Measurements from ENCODE around the gene MBD6. TPM values are rescaled to one million over a fixed set of nuclear protein-coding genes. Genes with fewer than 3 reads are reported as not detected.

The MBD6 gene
- total RNA-seq, 4 donors from 2014 or later = 5.5 to 20.3 (median 12.9) TPM

GRCh38 chr12:57536597-57536942 lies 13.9 kb downstream of the MBD6 start:
- H3K4me3 ChIP-seq = no peak overlapping the region
- intact Hi-C loops (cut with DNase I; ENCODE audit: low total_unique reads) = no loop called here
- no peak overlapping the region for H3K27ac ChIP-seq
- TF ChIP-seq POLR2A (IDR thresholded peaks at IDR 0.05) (no peak), CTCF (IDR thresholded peaks at IDR 0.05 in 4 of 5, conservative IDR thresholded peaks at IDR 0.05 in 1 of 5) (no peak)
- H3K9me3 ChIP-seq = no peaks in the 10 kb centered on the region
- H3K4me1 ChIP-seq = no peaks in the 10 kb centered on the region
- no peak for DNase-seq
- H3K36me3 ChIP-seq = peaks cover 2 to 75% of the 10 kb centered on the region in 2 donors
- H3K27me3 ChIP-seq = no peaks in the 10 kb centered on the region
- in situ Hi-C loops (cut with MboI; ENCODE audit: low sequenced_read_pairs in 4 of 4) = no loop called here
- ATAC-seq = no peak

- intact Hi-C loops (cut with DNase I; ENCODE audit: low total_unique reads) = no loop called here
- no peak overlapping the region for H3K27ac ChIP-seq
- ATAC-seq = no peak
- no peak overlapping the region for H3K4me3 ChIP-seq
- no peak for DNase-seq
- H3K4me1 ChIP-seq = no peaks in the 10 kb centered on the region
- TF ChIP-seq CTCF (IDR thresholded peaks at IDR 0.05 in 4 of 5, conservative IDR thresholded peaks at IDR 0.05 in 1 of 5) (no peak), POLR2A (IDR thresholded peaks at IDR 0.05) (no peak)
- in situ Hi-C loops (cut with MboI; ENCODE audit: low sequenced_read_pairs in 4 of 4) = no loop called here
- no peaks in the 10 kb centered on the region for H3K27me3 ChIP-seq
- H3K36me3 ChIP-seq = peaks cover 0 to 62% of the 10 kb centered on the region in 2 donors
- no peaks in the 10 kb centered on the region for H3K9me3 ChIP-seq
Measured at GRCh38 chr12:57539134-57539768, 16.6 kb downstream of the MBD6 start.

- intact Hi-C loops (cut with DNase I; ENCODE audit: low total_unique reads) (no loop called here), in situ Hi-C loops (cut with MboI; ENCODE audit: low sequenced_read_pairs in 4 of 4) (no loop called here)
- no peaks in the 10 kb centered on the region for H3K9me3 ChIP-seq
- ATAC-seq = no peak
- H3K4me3 ChIP-seq = no peak overlapping the region
- no peak for TF ChIP-seq CTCF (IDR thresholded peaks at IDR 0.05 in 4 of 5, conservative IDR thresholded peaks at IDR 0.05 in 1 of 5)
- no peak for TF ChIP-seq POLR2A (IDR thresholded peaks at IDR 0.05)
- no peaks in the 10 kb centered on the region for H3K27me3 ChIP-seq
- no peak for DNase-seq
- peaks cover 11 to 12% of the 10 kb centered on the region in 2 donors for H3K4me1 ChIP-seq
- H3K36me3 ChIP-seq = peaks cover 0 to 47% of the 10 kb centered on the region in 2 donors
- no peak overlapping the region for H3K27ac ChIP-seq
Measured at GRCh38 chr12:57541001-57541400, 18.4 kb downstream of the MBD6 start.

- Histone ChIP-seq H3K4me1 (peaks cover 15 to 16% of the 10 kb centered on the region in 2 donors), H3K36me3 (peaks cover 0 to 47% of the 10 kb centered on the region in 2 donors)
Measured at GRCh38 chr12:57541717-57542116, 19.1 kb downstream of the MBD6 start.

More at GRCh38 chr12:57541717-57542116, 19.1 kb downstream of the MBD6 start:
- Histone ChIP-seq H3K27ac (no peak overlapping the region), H3K27me3 (no peaks in the 10 kb centered on the region), H3K9me3 (no peaks in the 10 kb centered on the region), H3K4me3 (no peak overlapping the region)
- ATAC-seq = no peak
- TF ChIP-seq POLR2A (IDR thresholded peaks at IDR 0.05) (no peak), CTCF (IDR thresholded peaks at IDR 0.05 in 4 of 5, conservative IDR thresholded peaks at IDR 0.05 in 1 of 5) (no peak)
- intact Hi-C loops (cut with DNase I; ENCODE audit: low total_unique reads) (no loop called here), in situ Hi-C loops (cut with MboI; ENCODE audit: low sequenced_read_pairs in 4 of 4) (no loop called here)
- DNase-seq = no peak
